GM12872 (cell line): ENCODE data around the gene CHMP1B.

Experiments used
- CTCF ChIP-seq: IDR thresholded peaks from 3 replicates; pipeline ENCODE4 v1.5.1; 2011; ENCODE audit warnings: low read depth, mild to moderate bottlenecking, low read length, moderate library complexity; ENCODE audit not compliant: insufficient read depth

CHMP1B gene

GRCh38 chr18:11840493-11840892 is 10.7 kb upstream of the CHMP1B start:
- no peak for TF ChIP-seq CTCF

DNA sequence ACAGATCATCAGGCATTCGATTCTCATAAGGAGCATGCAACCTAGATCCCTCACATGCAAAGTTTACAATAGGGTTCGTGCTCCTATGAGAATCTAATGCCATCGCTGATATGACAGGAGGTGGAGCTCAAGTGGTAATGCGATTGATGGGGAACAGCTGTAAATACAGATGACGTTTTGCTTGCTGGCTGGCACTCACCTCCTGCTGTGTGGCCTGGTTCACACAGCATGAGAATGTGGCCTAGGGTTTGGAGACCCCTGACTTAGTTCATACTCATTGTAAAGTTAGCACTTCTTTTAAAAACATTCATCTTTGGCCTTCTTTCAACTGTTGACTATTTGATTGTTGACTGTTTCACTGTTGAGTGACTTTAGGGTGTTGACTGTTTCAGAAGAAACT is 8.7 kb upstream of the CHMP1B start:
- no peak for TF ChIP-seq CTCF

- TF ChIP-seq CTCF = no peak
Measured at GRCh38 chr18:11844436-11844835, 6.8 kb upstream of the CHMP1B start.

DNA sequence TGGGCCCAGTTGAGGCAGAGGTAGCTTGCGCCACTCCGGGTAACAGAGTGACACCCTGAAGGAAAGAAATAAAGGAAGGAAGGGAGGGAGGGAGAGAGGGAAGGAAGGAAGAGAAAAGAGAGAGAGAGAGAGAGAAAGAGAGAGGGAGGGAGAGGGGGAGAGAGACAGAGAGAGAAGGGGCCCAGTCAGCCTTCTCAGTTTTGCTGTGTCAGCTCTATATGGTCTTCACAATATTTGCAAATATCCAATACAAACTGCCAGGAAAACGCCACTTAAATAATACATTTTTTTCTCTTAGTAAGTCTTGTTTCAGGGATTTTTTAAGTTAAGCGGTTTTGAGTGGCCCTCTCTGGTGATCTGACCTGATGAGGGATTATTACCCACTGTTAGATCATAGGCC is 5.6 kb upstream of the CHMP1B start:
- TF ChIP-seq CTCF = no peak

- no peak for TF ChIP-seq CTCF
Measured at GRCh38 chr18:11847811-11848210, 3.4 kb upstream of the CHMP1B start.

GRCh38 chr18:11849279-11849678 is 1.9 kb upstream of the CHMP1B start:
- no peak for TF ChIP-seq CTCF

DNA sequence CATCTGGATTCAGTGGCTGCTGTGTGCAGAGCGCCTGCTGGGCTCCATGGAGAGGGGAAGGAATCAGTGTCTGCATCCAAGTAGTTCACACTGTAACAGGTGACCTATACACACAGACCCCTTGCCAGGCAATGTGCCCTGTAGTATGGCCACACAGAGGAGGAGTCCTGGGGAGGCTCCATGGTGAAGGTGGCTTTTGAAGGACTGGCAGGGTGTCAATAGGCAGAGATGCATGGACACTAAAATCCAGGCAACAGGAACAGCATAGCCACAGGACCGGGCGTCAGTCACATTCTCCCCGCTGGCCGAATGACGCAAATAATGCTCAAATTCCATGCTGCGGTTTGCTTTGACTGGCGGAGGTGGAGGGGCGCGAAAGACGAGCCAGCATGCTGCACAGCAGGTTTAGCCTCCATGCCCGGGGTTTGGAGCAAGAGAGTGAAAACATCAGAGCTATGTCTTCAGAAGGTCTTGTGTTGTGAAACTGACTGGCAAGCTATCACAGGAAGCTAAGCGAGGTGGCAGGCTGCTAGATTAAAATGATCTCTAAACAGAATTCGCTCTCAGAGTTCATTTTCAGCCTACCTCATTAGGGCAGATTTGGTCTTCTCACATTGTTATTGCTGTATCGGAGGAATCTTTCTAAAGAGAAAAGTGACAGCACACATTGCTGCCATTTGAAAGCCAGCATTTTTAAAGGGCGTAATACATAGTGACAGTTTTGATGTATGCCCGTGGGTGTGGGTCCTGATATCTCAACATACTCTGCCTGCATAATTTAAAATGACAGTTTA is 1.2 kb upstream of the CHMP1B start:
- no peak for TF ChIP-seq CTCF

DNA sequence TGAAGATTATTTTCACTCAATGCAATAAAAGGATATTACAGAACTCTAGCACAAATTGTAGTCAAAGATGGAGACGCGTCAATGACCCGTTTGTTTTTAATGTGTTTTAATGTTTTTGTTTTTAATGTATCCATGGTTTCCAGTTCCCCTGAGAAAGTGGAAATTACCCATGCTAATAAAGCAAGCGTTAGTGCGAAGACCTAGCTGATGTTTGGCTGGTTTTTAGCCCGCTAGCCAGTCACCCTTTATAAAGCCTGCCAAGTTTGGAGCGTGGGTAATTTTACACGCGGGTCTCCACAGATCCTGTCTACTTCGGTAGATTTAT is 430 bp upstream of the CHMP1B start:
- no peak for TF ChIP-seq CTCF
